Stimulated activated CD4-positive, alpha-beta T cell treated with anti-CD3 and anti-CD28 coated beads, Interleukin-4, amount 100 ng/mL, for 48 hours (primary cell): ENCODE measurements around the gene ATR.
"Not testable (repeated sequence)": the region's sequence is repeated elsewhere in the genome, so short reads cannot be mapped to it uniquely, and the experiment has no call there.

ENCODE experiments used
- DNase-seq, 2 donors: peaks; one replicate each; pipeline ENCODE4 v3.0.0-alpha.2; 2020; ENCODE audit warnings: low read depth in 2 of 2

ATR gene

DNA sequence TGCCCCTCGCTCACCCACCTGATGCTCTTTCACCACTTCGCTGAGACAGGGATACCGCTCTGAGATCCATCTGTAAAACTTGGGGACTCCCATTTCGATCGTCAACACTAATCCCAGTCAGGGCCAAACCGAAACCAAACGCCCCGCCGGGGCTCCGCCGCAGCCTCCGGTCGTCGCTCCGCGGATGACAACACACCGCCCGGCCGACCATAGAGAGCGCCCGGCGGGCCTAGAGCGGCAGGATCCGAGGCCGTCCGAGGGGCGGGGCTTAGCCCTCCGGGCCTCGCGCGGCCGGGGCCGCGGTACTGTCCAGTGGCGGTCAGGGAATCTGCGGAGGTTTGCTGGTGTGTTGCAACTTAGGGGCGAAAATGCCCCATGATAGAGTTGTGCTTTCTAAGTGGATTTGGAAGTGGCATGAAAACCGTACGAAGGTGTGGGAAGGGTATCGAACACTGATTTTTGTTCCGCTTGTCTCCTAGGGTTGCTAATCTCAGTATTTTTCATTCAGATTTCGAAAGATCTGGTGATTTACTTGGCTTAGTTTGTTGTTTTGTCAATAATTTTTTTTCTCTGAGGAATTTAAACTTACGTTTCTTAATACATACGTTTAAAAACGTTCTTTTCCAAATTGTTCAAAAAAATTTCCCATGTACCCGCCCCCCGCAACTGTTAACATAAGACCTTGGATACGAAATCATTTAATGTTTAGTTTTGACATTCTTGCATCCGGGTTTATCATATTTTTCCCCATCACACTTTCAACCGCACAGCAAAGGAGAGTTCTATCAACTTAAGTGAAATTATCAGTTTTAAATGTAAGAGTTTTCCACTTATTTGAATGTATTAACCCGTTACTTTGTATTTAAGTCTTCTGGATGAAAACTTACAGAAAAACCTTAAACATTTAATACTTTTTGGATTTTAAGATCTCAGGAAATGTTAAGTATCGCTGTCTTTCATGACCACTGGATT lies 130.4 kb downstream of the ATR start, which contains the start of gene XRN1:
Gene XRN1 (minus strand): TSS at position 186 of the 972 bp plus-strand sequence. CDS start 93 bp downstream, at position 93.
- DNase-seq: peak; percentile 92 to 93

DNA sequence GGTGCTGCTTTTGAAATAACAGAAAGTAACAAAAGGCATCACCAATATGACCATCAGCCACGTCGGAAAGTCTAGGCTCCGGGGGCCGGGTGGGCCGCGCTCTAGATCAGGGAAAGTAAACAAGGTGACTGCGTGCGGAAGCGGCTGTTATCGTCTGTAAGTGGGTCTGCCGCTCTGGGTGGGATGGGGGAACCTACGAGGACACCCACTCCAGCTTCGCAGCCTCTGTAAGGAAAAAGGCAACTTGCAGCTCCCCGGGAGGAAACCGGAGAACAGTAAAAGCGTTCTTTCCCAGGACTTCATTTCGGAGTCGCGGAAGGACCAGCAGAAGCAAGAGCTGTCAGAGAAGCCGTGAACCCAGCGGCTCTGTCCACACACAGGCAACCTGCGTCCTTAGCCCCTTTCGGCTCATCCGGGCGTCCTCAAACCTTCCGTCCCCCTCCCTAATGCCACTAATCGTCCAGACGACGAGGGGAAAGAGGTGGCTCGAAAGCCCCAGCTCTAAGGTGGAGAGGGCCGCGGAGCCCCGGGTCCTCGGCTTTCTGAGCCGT lies 131.2 kb downstream of the ATR start:
- DNase-seq: peak; percentile 16 to 19

DNA sequence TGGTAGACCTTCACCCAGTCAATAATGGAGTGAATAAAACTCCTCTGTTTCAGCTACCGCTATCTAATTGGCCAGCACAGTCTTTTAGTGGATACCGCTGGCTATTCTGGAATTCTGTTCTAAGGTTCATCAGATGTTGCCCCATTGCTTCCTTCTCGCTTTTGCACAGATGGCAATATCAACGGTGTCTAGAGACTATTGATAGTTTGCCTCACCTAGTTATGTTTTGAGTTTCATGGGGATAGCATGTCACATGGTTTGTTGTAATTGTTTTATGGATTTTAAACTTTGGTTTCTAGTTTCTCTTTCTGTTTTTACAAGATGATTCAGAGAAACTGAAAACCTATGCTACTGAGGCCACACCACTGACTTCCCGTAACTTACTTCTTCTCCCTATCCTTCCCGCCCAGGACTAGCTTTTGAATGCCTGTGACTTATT lies 132.7 kb downstream of the ATR start:
- DNase-seq: peak in 1 of 2 donors; percentile 23

DNA sequence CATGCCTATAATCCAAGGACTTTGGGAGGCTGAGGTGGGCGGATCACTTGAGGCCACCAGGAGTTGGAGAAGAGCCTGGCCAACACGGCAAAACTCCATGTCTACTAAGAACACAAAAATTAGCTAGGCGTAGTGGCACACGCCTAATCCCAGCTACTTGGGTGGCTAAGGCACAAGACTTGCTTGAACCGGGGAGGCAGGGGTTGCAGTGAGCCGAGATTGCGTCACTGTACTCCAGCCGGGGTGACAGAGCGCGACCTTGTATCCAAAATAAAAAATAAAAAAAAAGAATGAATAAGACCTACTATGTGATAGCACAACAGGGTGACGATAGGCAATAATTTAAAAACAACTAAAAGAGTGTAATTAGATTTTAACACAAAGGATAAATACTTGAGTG lies 134.2 kb downstream of the ATR start:
- no peak for DNase-seq

DNA sequence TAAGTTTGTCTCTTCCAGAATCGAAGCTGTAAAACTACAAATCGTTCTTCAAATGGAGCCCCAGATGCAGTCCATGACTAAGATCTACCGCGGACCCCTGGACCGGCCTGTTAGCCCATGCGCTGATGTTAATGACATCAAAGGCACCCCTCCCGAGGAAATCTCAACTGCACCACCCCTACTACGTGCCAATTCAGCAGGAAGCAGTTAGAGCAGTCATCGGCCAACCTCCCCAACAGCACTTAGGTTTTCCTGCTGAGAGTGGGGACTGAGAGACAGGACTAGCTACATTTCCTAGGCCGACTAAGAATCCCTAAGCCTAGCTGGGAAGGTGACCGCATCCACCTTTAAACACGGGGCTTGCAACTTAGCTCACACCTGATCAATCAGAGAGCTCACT lies 135.5 kb downstream of the ATR start:
- DNase-seq: not testable (repeated sequence)

DNA sequence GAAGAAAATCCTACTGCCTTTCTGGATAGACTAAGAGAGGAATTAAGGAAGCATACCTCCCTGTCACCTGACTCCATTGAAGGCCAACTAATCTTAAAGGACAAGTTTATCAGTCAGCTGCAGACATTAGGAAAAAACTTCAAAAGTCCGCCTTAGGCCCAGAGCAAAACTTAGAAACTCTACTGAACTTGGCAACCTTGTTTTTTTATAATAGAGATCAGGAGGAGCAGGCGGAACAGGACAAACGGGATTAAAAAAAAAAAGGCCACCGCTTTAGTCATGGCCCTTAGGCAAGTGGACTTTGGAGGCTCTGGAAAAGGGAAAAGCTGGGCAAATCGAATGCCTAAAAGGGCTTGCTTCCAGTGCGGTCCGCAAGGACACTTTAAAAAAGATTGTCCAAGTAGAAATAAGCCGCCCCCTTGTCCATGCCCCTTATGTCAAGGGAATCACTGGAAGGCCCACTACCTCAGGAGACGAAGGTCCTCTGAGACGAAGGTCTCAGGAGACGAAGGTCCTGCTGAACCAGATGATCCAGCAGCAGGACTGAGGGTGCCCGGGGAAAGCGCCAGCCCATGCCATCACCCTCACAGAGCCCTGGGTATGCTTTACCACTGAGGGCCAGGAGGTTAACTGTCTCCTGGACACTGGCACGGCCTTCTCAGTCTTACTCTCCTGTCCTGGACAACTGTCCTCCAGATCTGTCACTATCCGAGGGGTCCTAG lies 138.9 kb downstream of the ATR start:
- not testable (repeated sequence) for DNase-seq

DNA sequence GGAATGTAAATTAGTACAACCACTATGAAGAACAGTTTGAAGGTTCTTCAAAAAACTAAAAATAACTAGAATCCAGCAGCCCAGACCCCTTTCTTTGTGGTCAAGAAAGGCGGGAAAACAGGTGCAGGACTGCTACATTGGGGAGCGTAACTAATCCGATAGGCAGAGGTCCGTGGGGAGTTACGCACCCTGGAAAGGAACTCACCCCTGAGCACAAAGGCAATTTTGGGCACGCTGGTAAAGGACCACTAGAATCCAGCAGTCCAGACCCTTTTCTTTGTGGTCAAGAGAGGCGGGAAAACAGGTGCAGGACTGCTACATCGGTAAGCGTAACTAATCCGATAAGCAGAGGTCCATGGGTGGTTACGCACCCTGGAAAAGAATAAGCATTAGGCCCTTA lies 140.4 kb downstream of the ATR start:
- not testable (repeated sequence) for DNase-seq

DNA sequence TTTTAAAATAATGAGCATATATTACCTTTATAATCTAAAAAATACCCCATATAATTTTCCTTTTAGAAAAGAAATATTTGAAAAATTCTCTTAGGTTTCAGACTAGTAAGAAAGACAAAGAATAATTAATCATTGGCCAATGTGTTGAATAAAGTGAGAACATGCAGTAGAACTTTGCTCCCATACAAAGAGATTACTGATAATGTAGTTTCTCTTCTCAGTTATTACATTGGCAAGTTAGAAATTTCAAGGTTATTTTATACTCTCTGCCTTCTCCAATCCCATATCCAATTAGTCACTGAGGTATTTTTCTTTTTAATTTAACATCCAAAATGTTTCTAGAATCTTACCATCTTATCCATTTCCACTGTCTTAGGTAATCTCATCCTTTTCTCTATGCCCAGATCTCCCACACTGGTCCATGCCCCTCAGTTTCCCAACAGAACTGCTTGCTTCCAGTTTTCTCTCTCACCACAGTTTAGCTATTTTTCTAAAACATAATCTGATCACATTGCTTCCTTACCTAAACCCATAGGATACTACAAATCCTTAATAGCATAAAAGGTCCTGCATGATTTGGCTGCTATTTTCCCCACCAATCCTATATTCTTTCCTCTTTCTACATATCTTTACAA lies 141.5 kb downstream of the ATR start:
- no peak for DNase-seq

DNA sequence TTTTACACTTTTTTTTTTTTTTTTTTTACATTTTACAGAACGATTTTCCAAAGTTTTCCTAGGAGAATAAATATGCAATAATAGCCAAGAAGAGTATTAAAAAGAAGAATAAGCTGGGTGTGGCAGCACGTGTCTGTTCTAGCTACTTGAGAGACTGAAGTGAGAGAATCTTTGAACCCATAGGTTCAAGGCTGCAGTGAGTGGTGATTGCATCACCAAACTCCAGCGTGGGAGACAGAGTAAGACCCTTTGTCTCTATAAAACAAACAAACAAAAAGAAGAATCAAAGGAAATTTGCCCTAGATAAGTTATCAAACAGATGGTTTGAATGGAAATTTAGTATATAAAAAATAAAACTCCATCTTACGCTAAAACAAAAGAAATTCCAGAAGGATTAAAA lies 144.0 kb downstream of the ATR start:
- no peak for DNase-seq

DNA sequence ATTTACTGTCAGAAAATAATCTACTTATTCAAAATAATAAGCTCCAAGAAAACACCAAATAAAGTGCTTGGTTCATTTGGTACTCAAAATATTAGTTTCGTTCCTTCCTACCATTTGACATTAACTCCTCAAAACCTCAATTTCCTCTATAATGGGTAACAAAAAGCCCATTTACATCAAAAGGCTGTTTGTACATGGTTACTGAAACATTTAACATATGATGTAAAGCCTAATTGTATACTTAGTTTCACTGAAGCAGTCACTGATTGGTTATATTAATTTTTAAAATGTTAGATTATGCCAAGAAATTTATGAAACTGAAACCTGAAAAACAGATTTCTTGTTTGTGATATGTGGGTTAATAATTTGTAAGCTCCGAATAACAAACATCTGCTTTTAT lies 145.4 kb downstream of the ATR start:
- no peak for DNase-seq

DNA sequence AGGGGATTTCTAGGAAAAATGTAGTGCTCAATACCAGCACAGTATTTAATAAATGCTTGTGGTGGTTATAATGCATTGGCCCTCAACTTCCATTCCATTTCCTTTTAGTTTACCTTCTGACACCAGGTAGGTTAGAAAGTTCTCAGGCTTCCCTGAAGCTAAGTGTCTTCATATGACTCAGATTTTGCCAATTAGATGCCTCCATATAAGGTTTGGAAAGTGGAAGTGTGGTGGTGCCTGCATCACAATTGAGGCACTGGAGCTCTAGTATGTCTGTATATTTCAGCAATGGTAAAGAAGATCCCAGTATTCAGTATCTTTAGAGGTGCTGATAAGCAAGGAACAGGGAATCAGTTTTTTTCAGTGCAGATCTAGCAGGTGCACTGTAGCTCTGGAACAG lies 149.0 kb downstream of the ATR start:
- no peak for DNase-seq

DNA sequence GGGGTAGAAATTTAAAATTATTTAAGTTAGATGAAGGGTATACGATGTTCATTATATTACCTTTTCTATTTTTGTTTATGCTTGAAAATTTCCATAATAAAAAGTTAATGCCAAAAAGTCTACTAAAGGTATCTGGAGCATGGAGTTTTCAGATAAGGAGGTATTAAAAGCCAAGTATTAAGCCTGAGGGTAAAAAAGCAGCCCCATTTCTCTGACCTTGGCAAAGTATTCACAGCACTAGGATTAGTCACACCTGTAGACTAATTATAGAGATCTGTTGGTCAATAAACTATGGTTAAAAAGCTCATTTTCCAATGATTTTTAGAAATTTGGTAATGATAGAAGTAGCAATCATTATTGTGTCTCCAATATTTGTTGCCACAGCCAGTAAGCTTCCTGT lies 153.8 kb downstream of the ATR start:
- DNase-seq: no peak

DNA sequence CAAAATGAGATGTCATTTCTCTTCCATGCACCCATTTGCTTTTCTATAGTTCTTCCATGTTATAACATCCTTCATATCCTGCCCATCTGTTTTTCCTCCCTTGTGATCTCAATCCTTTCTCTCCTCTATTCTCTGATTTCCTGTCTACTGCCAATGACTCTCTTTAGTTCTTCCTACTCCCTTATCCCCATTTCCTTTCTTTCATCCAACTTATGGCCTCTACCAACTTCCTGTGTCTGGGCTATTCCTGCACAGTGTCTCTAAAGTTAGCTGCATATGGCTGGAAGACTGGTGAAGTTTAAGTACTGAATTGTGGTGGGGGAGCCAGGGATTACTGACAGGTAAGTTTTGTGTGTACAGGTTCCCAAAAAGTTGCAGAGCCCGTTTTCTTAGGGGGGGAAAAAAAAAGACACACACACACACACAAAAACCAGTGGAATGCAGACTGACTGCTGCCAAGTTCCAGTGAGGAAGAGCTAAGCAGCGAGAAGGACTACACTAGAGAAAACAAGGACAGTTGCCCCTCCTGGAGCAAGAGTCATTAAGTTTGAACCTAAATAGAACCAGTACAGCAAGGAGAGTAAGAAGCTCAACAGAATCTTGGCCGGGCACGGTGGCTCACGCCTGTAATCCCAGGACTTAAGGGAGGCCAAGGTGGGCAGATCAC lies 159.5 kb downstream of the ATR start:
- DNase-seq: no peak

DNA sequence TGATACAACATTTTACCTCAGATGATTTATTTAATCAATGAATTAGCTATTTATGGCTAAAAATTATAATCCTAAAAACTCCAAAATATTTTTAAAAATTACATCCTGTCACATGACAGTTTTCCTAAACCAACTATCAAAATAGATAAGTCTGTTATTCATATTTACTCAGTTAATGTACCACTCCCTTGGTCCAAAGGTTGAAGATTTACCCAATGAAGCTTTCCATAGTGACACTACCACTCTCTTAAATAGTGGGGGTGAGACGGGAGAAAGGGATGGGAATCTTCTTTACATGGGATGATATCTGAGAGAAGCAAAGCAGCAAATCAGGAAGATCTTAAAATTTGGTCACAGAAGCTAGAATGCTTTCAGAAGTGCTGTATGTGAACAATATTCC lies 161.2 kb downstream of the ATR start:
- no peak for DNase-seq

DNA sequence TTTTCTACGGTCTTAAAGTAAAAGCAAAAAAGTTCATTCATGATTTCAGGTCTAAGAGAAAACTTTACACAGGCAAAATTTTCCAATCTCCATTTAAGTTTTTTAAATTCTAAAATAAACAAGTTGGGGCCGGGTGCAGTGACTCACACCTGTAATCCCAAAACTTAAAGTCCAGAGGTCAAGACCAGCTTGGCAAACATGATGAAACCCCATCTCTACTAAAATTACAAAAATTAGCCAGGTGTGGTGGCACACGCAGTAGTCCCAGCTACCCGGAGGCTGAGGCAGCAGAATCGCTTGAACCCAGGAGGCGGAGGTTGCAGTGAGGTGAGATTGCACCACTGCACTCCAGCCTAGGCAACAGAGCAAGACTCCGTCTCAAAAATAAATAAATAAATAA lies 178.0 kb downstream of the ATR start:
- DNase-seq: not testable (repeated sequence)
